Vagina (tissue), 2 donors: ENCODE measurements around the gene LMX1B. TPM values are rescaled to one million over a fixed set of nuclear protein-coding genes. Genes with fewer than 3 reads are reported as not detected.

Experiments used
- DNase-seq, 2 donors: peaks; one replicate each; pipeline ENCODE4 v3.0.0-alpha.2; 2017; ENCODE audit errors: extremely low spot score in 2 of 2
- H3K27ac ChIP-seq: fragments of 200-600 bp; sonication (generic); one replicate; pipeline ENCODE4 v1.5.1; 2019
- H3K27me3 ChIP-seq: fragments of 200-600 bp; sonication (generic); one replicate; pipeline ENCODE4 v1.5.1; 2019
- H3K36me3 ChIP-seq, 2 donors: fragments of 200-600 bp; sonication (generic); one replicate each; pipeline ENCODE4 v1.5.1; 2017 to 2019
- H3K4me1 ChIP-seq: fragments of 200-600 bp; sonication (generic); one replicate; pipeline ENCODE4 v1.5.1; 2019
- H3K4me3 ChIP-seq, 2 donors: fragments of 200-600 bp; sonication (generic); 1 replicate in 1 of 2; 2 replicates in 1 of 2; pipeline ENCODE4 v1.5.1; 2016 to 2019
- H3K9me3 ChIP-seq: fragments of 200-600 bp; sonication (generic); one replicate; pipeline ENCODE4 v1.5.1; 2019
- POLR2A ChIP-seq, 2 donors: fragments of 450-650 bp; IDR thresholded peaks; one replicate each; pipeline ENCODE4 v1.6.1; 2017; ENCODE audit warnings: antibody characterized with exemption in 2 of 2, mild to moderate bottlenecking in 2 of 2, moderate library complexity in 2 of 2
- POLR2AphosphoS5 ChIP-seq, 2 donors: sonication (generic); formaldehyde crosslinking; IDR thresholded peaks; one replicate each; pipeline ENCODE4 v1.9.0; 2017; ENCODE audit warnings: antibody characterized with exemption in 2 of 2, mild to moderate bottlenecking in 2 of 2, low read depth in 1 of 2; ENCODE audit not compliant: insufficient read depth in 1 of 2
- intact Hi-C: fragments of 100-400 bp; cut with DNase I; formaldehyde crosslinking; loops from one replicate; pipeline ENCODE4 v1.15.1; 2023
- total RNA-seq: library from RNA; depleted of rRNA; stranded (reverse); fragments of >200 nt; gene quantifications from one replicate; pipeline ENCODE4 v1.2.3, GENCODE V29; 2016
- TF ChIP-seq, protein P1 (sequence below), 3 experiments: fragments of 450-650 bp in 2 of 3; fragments of 200-600 bp in 1 of 3; sonication (generic) in 1 of 3; IDR thresholded peaks; one replicate each; pipeline ENCODE4 v1.5.1; 2017 to 2019; ENCODE audit warnings: antibody characterized with exemption in 3 of 3, mild to moderate bottlenecking in 2 of 3, moderate library complexity in 2 of 3

LMX1B gene
- total RNA-seq, 1 donor from 2014 or later = not detected

DNA sequence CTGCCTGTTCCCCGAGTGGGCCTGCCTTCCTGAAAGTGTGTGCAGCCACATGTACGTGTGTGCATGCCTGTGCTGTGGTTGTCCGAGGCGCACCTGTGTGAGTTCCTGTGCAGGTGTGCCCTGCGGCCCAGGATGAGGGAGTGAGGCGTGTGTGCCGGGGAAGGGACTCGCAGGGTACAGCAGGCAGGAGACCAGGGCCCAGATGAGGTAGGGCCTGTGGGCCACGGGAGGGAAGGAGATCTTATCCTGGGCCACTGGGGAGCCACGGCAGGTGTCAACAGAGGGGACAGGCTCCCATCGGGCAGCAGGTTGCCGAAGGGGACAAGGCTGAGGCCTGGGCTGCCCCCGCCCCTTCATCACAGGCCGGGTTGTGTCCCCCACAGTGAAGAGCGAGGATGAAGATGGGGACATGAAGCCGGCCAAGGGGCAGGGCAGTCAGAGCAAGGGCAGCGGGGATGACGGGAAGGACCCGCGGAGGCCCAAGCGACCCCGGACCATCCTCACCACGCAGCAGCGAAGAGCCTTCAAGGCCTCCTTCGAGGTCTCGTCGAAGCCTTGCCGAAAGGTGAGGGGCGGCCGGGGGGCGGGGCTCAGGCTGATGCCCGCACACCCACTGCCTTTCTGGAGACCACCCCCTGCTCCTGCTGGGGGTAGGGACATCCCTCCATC is 79.2 kb downstream of the LMX1B start:
- intact Hi-C loops = no loop called here
- Histone ChIP-seq H3K9me3 (no peaks in the 10 kb centered on the region), H3K4me1 (no peaks in the 10 kb centered on the region), H3K27me3 (no peaks in the 10 kb centered on the region), H3K36me3 (no peaks in the 10 kb centered on the region), H3K27ac (no peak overlapping the region), H3K4me3 (no peak overlapping the region)
- DNase-seq = no peak
- TF ChIP-seq POLR2A (IDR thresholded peaks at IDR 0.05) = no peak
- TF ChIP-seq POLR2AphosphoS5 (IDR thresholded peaks at IDR 0.05; ENCODE audit: insufficient read depth in 1 of 2, low read depth in 1 of 2) = no peak
- TF ChIP-seq, protein P1, sequence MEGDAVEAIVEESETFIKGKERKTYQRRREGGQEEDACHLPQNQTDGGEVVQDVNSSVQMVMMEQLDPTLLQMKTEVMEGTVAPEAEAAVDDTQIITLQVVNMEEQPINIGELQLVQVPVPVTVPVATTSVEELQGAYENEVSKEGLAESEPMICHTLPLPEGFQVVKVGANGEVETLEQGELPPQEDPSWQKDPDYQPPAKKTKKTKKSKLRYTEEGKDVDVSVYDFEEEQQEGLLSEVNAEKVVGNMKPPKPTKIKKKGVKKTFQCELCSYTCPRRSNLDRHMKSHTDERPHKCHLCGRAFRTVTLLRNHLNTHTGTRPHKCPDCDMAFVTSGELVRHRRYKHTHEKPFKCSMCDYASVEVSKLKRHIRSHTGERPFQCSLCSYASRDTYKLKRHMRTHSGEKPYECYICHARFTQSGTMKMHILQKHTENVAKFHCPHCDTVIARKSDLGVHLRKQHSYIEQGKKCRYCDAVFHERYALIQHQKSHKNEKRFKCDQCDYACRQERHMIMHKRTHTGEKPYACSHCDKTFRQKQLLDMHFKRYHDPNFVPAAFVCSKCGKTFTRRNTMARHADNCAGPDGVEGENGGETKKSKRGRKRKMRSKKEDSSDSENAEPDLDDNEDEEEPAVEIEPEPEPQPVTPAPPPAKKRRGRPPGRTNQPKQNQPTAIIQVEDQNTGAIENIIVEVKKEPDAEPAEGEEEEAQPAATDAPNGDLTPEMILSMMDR (IDR thresholded peaks at IDR 0.05) = no peak

DNA sequence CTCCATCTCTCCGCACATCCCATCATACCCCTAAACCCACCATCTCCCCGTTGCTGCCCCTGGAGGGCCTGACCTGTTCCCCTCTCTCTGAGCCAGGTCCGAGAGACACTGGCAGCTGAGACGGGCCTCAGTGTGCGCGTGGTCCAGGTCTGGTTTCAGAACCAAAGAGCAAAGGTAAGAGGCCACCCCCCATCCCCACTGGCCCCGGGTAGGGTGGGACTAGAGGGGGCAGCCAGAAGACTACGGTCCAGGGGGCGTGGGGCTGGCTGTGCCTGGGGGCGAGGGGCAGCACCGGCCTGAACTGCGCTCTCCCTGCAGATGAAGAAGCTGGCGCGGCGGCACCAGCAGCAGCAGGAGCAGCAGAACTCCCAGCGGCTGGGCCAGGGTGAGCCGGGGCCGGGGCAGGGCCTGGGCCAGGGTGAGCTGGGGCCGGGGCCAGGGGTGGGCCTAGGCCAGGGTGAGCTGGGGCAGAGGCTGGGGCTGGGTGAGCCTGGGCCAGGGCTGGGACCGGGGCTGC is 79.8 kb downstream of the LMX1B start:
- Histone ChIP-seq H3K27ac (no peak overlapping the region), H3K9me3 (no peaks in the 10 kb centered on the region), H3K27me3 (no peaks in the 10 kb centered on the region), H3K36me3 (no peaks in the 10 kb centered on the region), H3K4me3 (no peak overlapping the region), H3K4me1 (no peaks in the 10 kb centered on the region)
- DNase-seq = no peak
- TF ChIP-seq POLR2AphosphoS5 (IDR thresholded peaks at IDR 0.05; ENCODE audit: insufficient read depth in 1 of 2, low read depth in 1 of 2) (no peak), POLR2A (IDR thresholded peaks at IDR 0.05) (no peak)
- TF ChIP-seq, protein P1 (IDR thresholded peaks at IDR 0.05) = no peak
- intact Hi-C loops = no loop called here

DNA sequence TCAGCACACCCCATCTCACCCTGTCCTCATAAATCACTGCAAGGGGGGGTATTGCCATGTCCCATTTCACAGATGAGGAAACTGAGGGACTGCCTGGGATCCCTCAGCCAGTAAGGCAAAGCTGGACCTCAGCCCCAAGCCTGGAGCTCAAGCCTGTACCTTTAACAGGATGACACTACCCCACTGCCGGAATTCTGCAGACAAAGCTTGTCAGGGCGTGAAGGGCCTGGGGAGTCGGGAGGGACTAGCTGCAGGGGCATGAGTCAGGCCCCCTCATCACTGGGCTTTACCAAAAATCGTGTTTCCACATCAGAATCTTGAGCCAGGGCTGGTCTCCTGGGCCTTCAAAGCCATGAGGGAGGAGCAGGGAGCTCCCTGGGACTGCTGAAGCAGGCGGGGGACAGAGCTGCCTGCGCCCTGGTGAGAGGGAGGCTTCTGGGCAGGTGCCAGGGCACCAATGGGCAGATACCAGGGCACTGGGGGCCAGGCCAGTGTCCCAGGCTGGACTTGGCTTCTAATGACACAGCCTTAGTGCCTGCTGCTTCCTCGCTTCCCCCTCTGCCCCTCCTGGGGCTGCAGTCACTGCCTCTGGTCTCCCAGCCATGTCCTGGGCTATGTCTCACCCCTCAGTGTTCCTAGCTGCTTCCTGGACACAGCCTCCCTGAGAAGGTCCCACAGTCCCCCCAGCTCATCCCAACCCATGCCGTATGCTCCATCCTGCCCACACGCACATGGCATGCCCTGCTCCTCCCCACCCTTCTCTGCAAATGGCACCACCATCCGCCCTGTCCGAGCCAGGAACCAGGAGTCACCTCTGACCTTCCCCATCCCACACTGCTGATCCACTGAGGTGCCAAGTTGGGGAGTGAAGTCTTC is 80.7 kb downstream of the LMX1B start:
- Histone ChIP-seq H3K27me3 (no peaks in the 10 kb centered on the region), H3K36me3 (no peaks in the 10 kb centered on the region), H3K9me3 (no peaks in the 10 kb centered on the region), H3K27ac (no peak overlapping the region), H3K4me1 (no peaks in the 10 kb centered on the region), H3K4me3 (no peak overlapping the region)
- TF ChIP-seq, protein P1 (IDR thresholded peaks at IDR 0.05) = no peak
- no peak for TF ChIP-seq POLR2AphosphoS5 (IDR thresholded peaks at IDR 0.05; ENCODE audit: insufficient read depth in 1 of 2, low read depth in 1 of 2)
- TF ChIP-seq POLR2A (IDR thresholded peaks at IDR 0.05) = no peak
- DNase-seq = no peak
- intact Hi-C loops = no loop called here

DNA sequence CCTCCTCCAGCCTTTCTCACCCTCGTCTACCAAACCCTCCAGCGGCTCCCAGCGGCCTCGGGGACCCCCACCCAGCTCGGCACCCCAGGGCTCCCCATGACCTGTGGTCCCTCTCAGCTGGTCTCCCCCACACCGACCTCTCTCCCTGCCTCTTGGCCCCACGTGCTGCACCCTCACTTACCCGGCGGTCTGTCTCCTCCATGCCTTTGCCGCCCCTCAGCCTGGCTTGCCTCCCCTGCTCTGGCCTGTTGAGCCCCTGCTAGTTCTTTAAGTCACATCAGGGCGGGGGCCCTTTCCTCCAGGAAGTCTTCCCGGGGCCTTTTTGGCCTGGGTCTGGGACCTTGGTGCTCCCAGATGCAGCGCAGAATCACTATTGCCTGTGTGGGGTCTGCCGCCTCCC is 81.5 kb downstream of the LMX1B start:
- no peaks in the 10 kb centered on the region for H3K36me3 ChIP-seq
- no peak overlapping the region for H3K4me3 ChIP-seq
- no peaks in the 10 kb centered on the region for H3K27me3 ChIP-seq
- H3K27ac ChIP-seq = no peak overlapping the region
- no peak for TF ChIP-seq POLR2AphosphoS5 (IDR thresholded peaks at IDR 0.05; ENCODE audit: insufficient read depth in 1 of 2, low read depth in 1 of 2)
- TF ChIP-seq, protein P1 (IDR thresholded peaks at IDR 0.05) = no peak
- TF ChIP-seq POLR2A (IDR thresholded peaks at IDR 0.05) = no peak
- no peak for DNase-seq
- H3K9me3 ChIP-seq = no peaks in the 10 kb centered on the region
- intact Hi-C loops = no loop called here
- H3K4me1 ChIP-seq = no peaks in the 10 kb centered on the region
